RWPE1 (cell line): ENCODE measurements around the gene RAD51AP2.
A peak's percentile ranks its signal among the peaks of the same experiment; 100 is the strongest.

Experiments used
- CTCF ChIA-PET: fragments of 350-600 bp; sonication (Branson Sonifier 250); formaldehyde crosslinking; extraction: SDS; loops from one replicate; lab custom pipeline; 2021; lab: Yijun Ruan, JAX
- POLR2A ChIA-PET: fragments of 400-600 bp; formaldehyde crosslinking; extraction: SDS; loops from one replicate; lab custom pipeline; 2020; ENCODE audit warnings: antibody characterized with exemption; ENCODE audit not compliant: low non-redundant PET; lab: Yijun Ruan, JAX
- DNase-seq: peaks from one replicate; pipeline ENCODE4 v3.0.0; 2012; ENCODE audit warnings: low spot score
- H3K27ac ChIP-seq: fragments of 450-650 bp; 2 replicates; pipeline ENCODE4 v1.5.1; 2017
- TF ChIP-seq, protein P1 (sequence below): fragments of 450-650 bp; conservative IDR thresholded peaks from 2 replicates; pipeline ENCODE4 v1.5.1; 2017; ENCODE audit warnings: low read depth, mild to moderate bottlenecking

The RAD51AP2 gene

DNA sequence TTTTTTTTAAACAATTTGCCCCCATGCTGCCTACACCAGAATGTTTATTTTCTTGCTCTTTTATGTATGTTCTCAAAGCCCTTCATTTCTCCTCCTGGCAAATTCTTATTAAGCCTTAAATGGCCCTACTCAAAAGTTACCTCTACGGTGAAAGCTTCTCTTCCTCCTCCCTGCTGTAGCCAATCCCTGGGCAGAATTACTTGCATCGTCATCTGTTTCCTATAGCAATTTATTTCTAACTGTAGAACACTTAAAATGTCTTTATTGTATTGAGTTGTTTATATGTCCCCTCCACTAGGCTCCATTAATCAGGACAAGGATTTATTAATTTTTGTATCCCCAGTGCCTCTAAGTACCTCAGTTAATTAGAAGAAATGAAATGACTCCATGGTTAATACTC lies 2.5 kb upstream of the RAD51AP2 start:
- TF ChIP-seq, protein P1, sequence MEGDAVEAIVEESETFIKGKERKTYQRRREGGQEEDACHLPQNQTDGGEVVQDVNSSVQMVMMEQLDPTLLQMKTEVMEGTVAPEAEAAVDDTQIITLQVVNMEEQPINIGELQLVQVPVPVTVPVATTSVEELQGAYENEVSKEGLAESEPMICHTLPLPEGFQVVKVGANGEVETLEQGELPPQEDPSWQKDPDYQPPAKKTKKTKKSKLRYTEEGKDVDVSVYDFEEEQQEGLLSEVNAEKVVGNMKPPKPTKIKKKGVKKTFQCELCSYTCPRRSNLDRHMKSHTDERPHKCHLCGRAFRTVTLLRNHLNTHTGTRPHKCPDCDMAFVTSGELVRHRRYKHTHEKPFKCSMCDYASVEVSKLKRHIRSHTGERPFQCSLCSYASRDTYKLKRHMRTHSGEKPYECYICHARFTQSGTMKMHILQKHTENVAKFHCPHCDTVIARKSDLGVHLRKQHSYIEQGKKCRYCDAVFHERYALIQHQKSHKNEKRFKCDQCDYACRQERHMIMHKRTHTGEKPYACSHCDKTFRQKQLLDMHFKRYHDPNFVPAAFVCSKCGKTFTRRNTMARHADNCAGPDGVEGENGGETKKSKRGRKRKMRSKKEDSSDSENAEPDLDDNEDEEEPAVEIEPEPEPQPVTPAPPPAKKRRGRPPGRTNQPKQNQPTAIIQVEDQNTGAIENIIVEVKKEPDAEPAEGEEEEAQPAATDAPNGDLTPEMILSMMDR: no peak
- CTCF ChIA-PET: interaction anchor here (0.5 kb wide), 1 partner anchor 89 kb away, joined by 3 read pairs; no protein-coding TSS in a partner anchor
- no peak overlapping the region for H3K27ac ChIP-seq
- POLR2A ChIA-PET: no interaction called here
- no peak for DNase-seq

DNA sequence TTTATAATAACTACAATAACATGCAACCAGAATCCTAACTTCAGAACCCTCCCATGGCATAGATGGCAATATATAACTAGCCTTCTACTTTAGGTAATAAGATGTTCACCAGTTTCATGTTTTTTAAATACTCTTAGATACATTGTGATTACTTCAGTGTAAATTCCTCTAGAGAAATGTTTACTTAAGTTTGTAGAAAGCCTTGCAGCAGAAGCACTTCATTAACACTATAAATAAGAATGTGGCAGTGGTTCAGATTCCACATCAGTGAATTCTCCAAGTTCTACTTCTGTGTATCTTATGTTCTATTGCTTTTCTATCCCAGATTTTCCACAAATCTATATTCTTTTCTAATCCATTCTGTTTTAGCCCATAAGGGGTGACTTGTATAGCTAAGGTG lies 1.2 kb upstream of the RAD51AP2 start:
- CTCF ChIA-PET: no interaction called here
- no peak overlapping the region for H3K27ac ChIP-seq
- DNase-seq: no peak
- POLR2A ChIA-PET: no interaction called here
- TF ChIP-seq, protein P1: no peak

DNA sequence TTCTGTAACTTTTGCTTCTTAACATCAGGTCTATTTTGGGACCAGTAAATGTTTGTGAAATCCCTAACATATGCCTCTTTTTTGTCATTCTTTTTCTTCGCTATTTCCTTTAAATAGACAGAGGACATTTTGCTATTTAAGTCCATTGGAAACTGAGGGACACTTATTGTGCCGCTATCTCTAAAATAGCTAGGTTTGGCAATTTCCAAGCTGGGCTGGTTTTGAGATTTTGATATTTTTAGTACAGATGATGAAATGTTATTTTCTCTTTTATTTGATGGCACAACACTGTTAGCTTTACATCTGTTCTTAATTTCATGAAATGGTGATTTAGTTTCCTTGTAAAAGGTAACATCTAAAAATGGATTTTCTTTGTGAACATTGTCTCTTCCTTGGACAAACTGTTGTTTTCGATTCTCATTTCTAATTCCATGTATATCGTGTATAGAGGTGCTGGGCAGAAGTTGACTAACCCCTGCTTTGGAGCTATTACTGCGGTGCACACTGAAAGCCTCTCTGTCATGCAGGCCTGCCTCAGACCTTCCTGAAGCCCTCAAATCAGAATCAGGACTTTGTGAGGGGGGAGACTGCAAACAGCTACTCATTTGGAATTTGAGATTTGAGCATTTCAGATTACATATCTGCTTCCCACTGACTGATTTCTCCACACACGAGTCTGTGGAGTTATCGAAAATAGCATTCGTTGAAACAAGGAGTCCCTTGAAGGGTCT lies 594 bp downstream of the RAD51AP2 start:
- DNase-seq: no peak
- ChIA-PET POLR2A (no interaction called here), CTCF (no interaction called here)
- TF ChIP-seq, protein P1: no peak
- peak overlapping the region; percentile 60 for H3K27ac ChIP-seq

DNA sequence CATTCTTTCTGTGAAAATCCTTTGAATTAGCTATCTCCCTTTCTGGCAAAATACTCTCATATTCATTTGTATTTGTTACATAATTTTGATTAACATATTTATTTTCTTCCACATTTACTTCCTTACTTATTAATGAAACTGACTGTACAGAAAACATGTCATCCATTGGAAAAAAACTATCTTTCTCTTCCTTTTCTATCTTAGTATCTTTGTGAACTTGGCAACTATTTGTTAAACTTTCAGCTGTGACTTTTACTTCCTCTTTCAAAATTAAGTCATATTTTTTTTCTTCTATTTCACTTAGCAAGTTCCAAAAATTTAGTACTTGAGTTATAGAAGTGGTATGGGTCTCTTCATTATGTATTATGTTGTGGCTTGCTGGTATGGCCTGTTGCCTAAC lies 2.6 kb downstream of the RAD51AP2 start:
- TF ChIP-seq, protein P1: no peak
- DNase-seq: no peak
- ChIA-PET POLR2A (no interaction called here), CTCF (no interaction called here)
- no peak overlapping the region for H3K27ac ChIP-seq

DNA sequence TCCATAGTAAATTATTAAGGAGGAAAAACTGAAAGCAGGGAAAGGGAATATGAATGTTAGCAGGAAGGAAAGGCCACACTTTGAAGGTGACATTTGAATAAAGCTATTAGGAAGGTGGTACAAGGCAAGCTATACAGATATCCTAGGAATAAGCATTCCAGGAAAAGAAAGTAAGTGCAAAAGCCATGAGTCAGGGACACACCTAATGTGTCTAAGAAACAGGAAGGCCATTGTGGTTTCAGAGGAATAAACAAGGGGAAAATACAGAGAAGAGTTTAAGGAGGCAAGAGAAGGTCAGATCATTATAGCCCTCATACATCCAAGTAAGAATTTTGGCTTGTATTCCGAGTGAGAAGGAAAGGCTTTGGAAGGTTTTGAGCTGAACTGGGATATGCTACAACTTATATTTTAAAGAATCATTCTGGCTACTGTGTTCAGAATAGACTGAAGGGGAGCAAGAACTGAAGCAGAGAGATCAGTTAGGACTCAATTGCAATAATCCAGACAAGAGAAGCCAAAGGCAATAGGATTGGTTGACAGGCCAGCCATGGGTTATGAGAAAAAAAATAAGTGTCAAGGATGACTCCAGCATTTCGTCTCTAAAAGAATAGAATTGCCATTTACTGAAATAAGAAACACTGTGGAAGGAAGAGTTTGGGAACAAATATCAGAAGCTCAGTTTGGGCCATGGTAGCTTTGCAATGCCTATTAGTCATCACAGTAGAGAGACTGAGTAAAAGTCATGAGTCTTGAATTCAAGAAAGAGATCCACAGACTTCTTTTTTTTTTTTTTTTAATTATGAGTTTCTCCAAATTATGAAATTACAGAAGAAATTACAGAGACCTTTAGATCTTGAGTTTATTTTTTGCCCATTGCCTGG lies 11.3 kb downstream of the RAD51AP2 start:
- TF ChIP-seq, protein P1: no peak
- CTCF ChIA-PET: no interaction called here
- no peak overlapping the region for H3K27ac ChIP-seq
- DNase-seq: peak; percentile 28
- POLR2A ChIA-PET: interaction anchor here (0.7 kb wide), 1 partner anchor 11 kb away, joined by 5 read pairs; the partner anchor contains the start of gene RAD51AP2

DNA sequence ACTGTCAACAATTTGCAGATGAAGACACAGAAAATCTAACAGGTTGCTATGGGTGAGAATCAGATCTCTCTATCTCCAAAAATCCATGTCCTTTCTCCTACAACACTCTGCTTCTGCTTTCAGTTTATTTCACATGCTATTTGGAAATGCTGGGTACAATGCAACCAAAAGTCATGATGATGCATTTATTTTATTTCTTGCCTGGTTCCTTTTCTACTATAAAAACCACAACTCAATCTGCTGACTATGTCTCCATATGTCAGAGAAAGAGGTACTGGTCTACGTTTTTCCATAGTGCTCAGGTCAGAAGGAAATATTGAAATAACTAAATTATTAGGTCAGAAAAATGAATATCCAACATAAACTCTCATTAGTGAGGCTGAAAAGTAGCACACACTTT lies 20.5 kb downstream of the RAD51AP2 start:
- TF ChIP-seq, protein P1: no peak
- ChIA-PET CTCF (no interaction called here), POLR2A (no interaction called here)
- no peak overlapping the region for H3K27ac ChIP-seq
- DNase-seq: no peak
